Left forelimb (tissue), 1 donor: ENCODE results near the gene ANXA2R.
A peak's percentile ranks its signal among the peaks of the same experiment; 100 is the strongest.
"Not testable (repeated sequence)": the region's sequence is repeated elsewhere in the genome, so short reads cannot be mapped to it uniquely, and the experiment has no call there.

Source experiments
- DNase-seq: peaks from one replicate; pipeline ENCODE4 v3.0.0-alpha.2; 2018; ENCODE audit warnings: low spot score

The ANXA2R gene

GRCh38 chr5:43060020-43060419, 19.9 kb upstream of the ANXA2R start:
- DNase-seq: not testable (repeated sequence)

- not testable (repeated sequence) for DNase-seq
These were observed 15.0 kb upstream of the ANXA2R start for GRCh38 chr5:43055098-43055497.

GRCh38 chr5:43051684-43052083, 11.6 kb upstream of the ANXA2R start:
- DNase-seq: no peak

- no peak for DNase-seq
These were observed 10.3 kb upstream of the ANXA2R start for GRCh38 chr5:43050384-43050783.

- no peak for DNase-seq
These were observed 9.1 kb upstream of the ANXA2R start for GRCh38 chr5:43049236-43049635.

- no peak for DNase-seq
These were observed 6.4 kb upstream of the ANXA2R start for GRCh38 chr5:43046474-43046873.

DNA sequence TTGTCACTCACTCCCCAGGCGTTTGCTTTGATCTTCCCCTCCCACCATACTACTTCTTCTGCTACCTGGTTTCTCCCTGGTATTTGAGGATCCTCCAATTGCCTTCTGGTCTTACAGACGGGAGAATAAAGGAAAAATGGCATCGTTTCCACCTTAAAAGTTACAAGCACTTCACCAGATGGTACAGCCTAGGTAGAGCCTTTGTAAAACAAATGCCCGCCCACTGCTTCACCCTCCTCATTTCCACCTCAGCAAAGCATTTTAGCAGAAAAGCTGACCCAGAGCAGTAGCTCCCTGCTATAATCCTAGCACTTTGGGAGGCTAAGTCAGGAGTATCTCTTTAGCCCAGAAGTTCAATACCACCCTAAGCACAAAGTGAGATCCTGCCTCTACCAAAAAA, 5.1 kb upstream of the ANXA2R start:
- DNase-seq: no peak

GRCh38 chr5:43044181-43044914, 4.2 kb upstream of the ANXA2R start:
- DNase-seq: no peak

GRCh38 chr5:43043400-43043756, 3.3 kb upstream of the ANXA2R start:
- no peak for DNase-seq

- peak; percentile 76 for DNase-seq
These were observed 2.7 kb upstream of the ANXA2R start for GRCh38 chr5:43042626-43043399.

GRCh38 chr5:43042176-43042625, 2.1 kb upstream of the ANXA2R start:
- peak; percentile 84 for DNase-seq

DNA sequence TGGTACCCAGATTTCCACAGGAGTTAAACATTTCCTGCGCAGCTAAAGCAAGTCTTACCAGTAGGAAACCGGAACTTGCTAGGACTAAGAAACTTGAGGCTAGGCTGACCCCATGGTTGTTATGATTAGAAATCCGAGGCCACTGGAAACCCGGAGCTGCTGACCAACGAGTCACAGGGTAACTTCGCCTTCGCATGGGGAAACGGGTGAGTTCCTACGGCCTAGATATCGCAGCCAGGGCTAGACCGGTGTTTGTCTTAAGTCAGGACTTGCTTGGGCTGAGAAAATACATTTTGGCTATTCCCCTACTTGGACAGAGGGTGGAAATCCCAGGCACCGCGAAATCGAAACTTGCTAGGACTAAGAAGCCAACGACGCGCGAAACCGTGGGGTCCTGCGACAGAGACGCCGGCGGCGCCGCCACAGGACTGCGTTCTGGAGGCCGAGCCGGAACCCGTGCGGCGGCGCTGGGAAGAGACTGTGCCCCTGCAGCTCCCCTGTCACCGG, 1.6 kb upstream of the ANXA2R start:
- DNase-seq: peak; percentile 84

DNA sequence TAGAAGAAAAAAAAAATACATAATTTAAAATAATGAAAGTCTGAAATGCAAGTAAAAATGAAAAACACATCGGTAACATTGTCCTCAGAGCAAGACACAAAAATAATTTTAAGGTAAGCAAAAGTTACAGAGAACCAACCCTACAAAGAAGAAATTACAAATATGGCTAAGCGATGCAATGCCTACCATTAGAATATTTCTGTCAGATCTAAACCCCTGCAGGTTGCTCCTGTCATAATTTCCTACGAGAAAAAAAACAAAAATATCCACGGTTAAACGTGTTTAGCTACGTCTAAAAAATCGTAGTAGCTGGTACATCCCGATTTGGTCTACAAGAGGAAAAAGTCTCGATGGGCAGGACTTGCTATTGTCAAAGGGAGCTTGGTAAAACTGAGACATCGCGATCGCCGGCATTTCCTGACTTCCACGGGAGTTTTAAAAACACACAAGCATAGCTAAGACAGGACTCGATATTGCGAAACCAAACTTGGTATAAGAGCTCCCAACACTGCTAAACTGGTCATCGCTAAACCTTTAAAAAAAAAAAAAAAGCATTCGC, 1.1 kb upstream of the ANXA2R start:
- DNase-seq: no peak

DNA sequence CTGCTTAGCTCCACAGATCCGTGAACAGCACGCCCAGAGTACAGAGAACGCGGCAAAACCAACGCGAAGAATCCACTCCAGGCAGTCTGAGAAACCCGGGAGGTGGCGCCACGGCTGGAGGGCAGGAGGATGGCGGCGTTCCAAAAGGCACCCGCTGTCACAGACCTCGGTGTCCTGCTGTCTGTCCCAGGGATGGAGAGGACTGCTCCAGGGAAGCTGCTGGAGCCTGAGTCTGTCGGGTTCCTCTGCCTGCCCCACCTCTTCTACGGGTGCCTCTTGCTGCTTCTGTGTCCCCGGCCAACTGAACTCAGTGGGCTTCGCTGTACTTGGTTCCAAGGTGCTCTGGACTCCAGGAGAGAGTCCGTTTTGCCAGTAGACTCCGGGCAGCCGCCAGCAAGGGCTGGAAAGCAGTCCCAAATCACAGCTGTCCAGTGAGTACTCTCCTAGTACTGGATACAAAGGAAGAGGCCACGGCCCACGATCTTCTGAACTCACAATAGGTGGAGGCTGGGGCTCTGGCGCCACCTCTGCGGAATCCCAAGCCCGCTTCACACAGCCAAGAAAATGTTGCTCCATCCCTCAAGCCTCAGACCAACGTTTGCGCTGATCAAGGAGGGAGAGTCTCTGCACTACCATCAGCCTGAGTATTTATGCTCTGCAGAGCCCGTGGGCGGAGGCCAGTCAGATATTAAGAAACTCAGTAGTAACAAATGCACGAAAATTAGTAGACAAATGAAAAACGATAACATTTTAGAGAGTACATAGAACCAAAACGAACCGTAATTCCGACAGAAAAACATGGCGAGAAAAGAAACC, 440 bp downstream of the ANXA2R start:
- peak; percentile 80 for DNase-seq

DNA sequence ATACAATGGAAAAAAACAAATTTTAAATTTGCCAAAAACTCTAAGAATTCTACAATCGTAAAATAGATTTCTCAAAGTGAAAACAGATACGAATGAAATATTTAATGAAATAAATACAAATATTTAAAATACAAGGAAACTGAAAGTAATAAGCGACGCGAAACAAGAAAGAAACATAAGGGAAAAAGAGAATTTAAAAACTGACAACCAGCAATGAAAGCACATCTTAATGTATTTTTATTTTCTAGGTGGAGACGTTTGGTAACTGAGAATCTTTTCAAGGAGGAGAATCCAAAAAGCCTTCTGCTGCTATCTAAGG, 1.0 kb downstream of the ANXA2R start:
- no peak for DNase-seq

- DNase-seq: no peak
These were observed 1.6 kb downstream of the ANXA2R start for GRCh38 chr5:43038496-43038989.

DNA sequence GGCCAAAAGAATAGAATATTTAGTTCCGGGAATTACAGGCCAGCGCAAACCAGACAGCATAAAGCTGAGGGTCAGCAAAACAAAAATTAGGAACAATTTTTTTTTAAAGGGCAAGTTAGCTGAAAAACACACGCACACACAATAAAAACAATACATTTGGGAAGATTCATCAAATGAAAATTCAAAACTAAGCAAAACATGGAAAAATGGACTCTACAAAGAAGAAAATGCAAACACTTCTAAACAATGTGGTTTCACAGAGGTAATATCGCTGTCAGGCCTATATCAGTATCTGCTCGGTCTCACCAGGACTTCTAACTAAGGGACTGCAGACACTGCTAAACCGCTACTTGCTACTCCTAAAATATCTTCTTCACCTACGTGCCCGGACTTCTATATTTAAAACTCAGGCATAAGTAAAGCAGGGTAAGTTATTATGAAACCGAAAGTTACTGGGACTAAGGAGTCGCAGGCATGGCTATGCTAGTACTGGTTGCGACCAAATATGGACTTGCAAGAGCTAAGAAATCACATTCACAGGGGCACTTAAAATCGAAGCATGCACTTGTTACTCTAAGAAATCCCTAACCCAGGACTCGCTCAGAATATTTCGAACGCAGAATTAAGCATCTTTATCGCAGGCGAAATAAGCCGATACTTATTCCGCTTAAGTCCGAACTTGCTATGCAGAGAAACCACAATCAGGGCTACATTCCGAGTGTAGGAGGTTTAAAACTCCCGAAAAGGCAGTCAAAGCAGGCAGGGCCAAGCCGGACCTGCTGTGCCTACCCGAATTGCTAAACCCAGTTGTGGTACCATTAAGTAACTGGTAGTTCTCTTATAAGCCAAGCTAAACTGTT, 2.3 kb downstream of the ANXA2R start:
- DNase-seq: no peak

- peak; percentile 74 for DNase-seq
These were observed 3.1 kb downstream of the ANXA2R start for GRCh38 chr5:43036856-43037635.

DNA sequence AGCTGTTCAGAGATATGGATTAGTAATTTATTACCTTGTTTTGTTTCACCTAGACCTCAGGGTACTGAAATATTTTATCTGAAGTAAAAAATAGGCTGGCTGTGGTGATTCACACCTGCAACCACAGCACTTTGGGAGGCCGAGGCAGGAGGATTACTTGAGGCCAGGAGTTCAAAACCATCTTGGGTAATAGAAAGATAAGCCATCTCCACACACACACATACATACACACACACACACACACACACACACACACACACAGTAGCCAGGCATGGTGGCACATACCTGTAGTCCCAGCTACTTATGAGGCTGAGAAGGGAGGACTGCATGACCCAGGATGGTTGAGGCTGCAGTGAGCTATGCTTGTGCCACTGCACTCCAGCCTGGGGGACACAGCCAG, 3.7 kb downstream of the ANXA2R start:
- no peak for DNase-seq

- no peak for DNase-seq
These were observed 5.5 kb downstream of the ANXA2R start for GRCh38 chr5:43034591-43034968.
